ENCODE data around the gene FRAS1.
"Not testable (repeated sequence)": the region's sequence is repeated elsewhere in the genome, so short reads cannot be mapped to it uniquely, and the experiment has no call there.

FRAS1 gene, protein sequence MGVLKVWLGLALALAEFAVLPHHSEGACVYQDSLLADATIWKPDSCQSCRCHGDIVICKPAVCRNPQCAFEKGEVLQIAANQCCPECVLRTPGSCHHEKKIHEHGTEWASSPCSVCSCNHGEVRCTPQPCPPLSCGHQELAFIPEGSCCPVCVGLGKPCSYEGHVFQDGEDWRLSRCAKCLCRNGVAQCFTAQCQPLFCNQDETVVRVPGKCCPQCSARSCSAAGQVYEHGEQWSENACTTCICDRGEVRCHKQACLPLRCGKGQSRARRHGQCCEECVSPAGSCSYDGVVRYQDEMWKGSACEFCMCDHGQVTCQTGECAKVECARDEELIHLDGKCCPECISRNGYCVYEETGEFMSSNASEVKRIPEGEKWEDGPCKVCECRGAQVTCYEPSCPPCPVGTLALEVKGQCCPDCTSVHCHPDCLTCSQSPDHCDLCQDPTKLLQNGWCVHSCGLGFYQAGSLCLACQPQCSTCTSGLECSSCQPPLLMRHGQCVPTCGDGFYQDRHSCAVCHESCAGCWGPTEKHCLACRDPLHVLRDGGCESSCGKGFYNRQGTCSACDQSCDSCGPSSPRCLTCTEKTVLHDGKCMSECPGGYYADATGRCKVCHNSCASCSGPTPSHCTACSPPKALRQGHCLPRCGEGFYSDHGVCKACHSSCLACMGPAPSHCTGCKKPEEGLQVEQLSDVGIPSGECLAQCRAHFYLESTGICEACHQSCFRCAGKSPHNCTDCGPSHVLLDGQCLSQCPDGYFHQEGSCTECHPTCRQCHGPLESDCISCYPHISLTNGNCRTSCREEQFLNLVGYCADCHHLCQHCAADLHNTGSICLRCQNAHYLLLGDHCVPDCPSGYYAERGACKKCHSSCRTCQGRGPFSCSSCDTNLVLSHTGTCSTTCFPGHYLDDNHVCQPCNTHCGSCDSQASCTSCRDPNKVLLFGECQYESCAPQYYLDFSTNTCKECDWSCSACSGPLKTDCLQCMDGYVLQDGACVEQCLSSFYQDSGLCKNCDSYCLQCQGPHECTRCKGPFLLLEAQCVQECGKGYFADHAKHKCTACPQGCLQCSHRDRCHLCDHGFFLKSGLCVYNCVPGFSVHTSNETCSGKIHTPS (N-terminal part only)

DNA sequence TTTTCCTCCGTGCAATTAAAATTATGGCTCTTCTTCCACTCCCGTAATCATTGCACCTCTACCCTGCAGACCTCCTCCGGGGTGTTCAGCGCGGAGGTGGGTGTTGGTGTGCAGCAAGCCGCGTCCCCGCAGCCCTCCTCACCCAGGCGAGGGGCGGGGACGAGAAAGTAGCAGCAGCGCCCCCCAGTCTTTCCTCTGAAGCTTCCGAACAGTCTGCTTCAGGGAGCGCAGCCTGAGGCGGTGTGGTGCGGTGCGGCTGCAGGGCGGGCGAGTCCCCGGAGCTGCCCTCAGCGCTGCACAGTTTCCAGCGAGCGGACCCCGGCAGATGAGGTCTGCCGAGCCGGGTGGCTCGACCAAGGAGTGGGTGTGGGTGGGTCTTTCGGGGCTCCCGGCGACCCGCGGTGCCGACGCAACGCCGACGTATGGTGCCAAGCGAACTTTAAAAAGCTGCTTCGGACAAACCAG lies at the start of gene FRAS1:
Gene FRAS1, plus strand, starts transcription at position 189 of the 465 bp plus-strand sequence. CDS start 687 bp downstream, outside the sequence.
- no peak for DNase-seq

DNA sequence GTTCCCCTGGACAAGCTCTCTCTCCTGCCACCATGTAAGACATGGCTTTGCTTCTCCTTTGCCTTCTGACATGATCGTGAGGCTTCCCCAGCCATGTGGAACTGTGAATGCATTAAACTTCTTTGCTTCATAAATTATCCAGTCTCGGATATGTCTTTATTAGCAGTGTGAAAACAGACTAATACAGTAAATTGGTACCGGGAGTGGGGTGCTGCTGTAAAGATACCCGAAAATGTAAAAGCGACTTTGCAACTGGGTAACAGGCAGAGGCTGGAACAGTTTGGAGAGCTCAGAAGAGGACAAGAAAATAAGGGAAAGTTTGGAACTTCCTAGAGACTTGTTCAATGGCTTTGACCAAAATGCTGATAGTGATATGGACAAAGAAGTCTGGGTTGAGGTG lies 46.1 kb upstream of the FRAS1 start:
- DNase-seq: not testable (repeated sequence)

DNA sequence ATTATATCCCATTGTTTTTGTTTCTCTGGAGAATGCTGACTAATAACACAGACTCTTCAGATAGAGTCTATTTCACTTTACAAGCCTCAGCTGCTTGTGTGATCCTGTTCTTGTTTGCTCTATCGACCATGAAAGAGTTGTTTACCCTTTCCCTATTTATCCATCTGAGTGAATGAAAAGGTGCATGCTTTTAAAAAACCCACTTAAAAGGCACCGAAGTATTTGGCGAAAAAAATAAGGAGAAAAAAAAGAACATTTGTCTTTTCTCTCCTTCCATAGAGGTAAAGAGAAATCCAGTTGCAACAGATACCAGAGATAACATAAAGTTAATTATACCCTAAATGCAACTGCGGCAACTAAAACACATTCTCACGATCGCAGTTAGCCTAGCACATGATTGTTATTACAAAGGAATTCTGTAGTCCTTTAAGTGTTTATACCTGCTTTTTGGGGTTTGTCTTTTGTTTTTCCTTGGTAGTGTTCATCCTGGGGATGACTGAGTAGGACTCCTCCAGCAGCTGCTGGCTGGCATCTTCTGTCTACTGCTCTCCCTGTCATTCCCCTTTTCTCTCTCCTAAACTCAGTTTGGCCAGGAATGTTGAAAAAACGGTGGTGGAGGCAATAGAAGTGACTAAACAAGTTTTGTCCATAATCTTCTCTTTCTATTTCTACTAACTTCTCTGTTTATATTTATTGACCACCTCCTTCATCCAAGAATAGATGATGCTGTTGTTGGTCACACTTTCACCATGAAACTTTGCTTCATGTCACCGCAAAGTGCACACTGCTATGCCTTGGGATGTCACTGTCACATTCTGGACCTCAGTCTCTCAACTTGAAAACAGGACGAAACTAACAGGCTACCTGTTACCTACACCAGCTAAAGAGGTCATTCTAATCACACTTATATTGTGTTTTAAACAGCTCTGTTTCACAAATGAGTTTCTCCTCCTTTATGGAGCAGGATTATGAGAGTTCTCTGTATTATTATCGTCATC lies 41.9 kb upstream of the FRAS1 start:
- no peak for DNase-seq

DNA sequence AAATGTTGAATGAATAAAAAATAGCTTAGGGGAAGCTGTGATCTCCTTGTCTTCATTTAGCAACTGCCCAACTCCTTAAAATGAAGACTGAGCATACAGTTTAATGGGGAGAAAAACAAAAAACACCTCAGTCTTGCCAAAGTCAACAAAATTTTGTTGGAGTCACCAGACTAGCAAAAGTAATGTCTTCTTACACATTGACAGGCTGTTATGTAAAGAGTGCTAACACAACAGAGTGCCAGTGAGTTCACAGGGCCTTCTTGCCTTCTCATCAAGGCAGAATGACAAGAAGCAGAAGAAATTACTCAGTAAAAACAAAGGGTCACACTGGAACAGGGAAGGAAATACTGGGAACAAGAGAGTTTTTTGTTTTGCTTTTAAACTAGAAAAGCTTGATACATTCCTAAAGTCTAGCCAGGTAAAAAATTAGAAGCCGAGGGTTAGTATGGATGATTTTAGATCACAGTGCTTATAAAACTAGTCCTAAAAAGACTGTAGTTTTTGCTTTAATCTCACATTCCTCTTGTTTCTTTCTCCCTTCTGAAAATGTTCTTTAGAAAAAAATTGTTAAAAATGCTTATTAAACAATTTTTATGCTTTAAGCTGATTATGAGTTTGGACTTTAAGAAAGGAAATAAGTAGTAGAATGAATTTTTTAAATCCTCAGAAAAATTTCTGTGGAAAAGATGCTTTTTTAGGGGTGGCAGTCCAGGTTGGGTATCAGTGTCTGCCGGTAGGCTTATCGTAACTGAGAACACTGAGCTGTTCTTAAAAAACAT lies 38.7 kb upstream of the FRAS1 start:
- no peak for DNase-seq

DNA sequence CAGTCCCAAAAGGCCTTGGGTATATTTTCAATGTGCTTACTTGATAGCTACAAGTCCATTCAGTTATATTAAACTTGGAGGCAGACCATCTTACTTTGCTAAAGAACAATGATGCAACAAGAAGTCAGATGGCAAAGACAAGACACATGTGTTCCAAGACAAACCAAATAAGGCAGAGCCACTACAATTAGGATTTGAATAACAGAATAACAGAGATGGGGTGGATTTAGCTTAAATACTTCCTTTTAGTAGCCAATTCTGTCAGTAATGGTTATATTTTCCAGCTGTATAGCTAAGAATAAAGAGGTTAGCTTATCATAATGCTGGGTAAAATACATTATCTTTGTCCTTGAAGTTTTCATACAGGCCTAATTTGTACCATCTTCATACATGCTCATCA lies 37.7 kb upstream of the FRAS1 start:
- DNase-seq: no peak

DNA sequence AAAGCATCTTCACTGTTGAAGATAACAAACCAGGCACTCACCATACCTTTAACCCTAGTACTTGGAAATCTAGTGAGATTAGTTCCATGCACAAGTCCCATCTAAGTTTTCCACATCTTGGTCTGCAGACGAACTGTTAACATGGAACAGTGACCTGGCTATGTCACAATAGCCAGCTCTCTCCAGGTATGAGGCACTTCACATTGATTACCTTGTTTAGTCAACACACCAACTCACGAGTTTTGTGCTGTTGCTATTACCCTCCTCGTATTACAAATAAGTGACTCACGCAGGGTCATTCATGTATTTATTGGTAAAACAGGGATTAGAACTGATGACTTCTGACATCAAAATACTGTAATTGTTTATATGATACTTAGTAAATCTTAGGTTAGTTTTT lies 36.4 kb upstream of the FRAS1 start:
- no peak for DNase-seq

DNA sequence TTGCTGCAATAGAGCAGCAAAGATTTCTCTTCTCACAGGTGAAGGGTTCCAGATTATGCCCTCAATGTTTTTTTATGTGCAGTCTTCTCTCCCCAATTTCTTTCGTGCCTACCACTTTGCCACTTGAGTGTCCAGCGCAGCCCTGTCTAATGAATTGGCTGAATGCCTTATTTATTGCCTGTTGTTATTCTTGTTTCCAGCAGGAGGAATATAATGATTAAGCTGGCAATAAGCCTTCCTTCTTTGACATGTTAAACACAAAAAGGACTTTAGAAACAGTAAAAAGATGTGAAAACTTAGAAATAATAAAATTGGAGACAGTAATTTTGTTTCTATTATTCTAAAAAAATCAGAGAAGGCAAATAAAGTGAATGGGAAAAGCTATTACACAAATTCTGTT lies 34.6 kb upstream of the FRAS1 start:
- no peak for DNase-seq

DNA sequence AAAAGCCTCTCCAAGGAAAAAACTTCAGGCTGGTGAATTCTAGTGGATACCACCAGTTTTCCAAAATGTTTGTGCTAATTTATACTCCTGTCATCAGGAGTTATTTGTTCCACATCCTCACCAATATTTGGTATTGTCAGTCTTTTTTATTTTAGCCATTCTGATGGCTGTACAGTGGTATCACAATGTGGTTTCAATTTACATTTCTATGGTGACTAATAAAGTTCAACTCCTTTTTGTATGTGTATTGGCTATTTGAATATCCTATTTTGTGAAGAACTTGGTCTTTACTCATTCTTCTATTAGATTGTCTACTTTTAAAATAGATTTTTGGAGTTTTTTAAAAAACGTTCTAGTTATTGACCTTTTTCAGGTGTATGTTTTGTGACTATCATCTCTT lies 33.0 kb upstream of the FRAS1 start:
- DNase-seq: no peak

DNA sequence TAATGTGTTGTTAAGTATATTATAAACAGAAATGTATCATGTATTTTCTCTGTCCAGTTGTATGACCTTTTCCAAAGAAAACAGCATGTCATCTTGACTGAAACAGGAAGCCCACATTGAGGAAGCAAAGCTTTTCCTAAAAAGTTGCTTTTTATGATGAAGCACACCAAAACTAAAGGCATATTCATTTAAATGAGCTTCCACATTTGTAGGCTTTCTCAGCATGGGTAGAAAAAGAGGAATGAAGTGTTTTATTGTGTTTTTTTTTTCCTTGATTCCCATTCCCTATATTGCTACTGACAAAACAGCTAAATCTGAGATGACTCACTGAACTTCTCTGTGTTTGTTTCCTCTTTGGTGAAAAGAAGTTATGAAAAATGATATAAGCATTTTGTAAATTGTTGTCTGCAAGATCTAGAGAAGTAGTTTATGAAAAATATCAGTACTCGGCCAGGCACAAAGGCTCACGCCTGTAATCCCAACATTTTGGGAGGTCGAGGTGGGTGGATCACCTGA lies 32.5 kb upstream of the FRAS1 start:
- DNase-seq: no peak

DNA sequence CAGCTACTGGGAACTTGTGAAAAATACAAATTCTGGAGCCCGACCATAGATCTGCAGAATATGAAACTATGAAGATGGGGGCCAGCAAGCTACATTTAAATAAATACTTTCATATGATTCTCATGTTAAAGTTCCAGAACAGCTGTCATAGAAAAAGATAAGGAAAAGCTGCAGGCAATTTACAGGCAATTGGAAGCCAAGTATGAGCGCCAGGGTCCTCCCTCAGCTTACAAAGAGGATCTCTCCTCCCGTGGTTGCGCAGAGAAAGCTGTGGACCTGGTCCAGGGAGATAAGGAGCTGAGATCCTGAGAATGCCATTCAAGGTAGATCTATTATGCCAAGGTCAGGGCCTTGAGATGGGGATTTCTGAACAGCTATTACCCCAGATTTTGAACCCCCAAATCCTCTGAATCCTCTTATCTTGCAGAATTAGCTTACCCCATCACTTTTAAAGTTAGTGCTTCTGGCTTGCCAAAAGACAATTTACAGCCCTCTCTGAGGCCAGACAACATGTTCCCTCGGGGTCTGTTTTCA lies 25.6 kb upstream of the FRAS1 start:
- DNase-seq: no peak

DNA sequence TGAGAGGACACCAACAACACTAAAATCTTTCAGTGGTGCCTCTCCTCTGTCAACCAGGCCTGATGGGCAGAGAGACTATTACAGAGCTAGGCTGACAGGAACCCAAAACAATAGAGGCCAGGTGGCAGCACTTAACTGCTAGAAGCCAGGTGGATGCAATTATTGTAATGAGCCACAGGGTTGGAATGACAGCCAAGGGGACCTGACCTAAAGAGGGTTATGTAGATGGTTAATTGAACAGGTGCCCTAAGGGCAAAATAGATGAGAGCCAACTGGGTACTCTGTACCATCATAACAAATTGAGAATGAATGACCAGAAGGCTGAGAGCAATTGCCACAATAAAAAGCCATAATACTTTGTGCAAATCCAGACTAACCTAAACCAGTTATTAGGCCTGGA lies 24.7 kb upstream of the FRAS1 start:
- no peak for DNase-seq

DNA sequence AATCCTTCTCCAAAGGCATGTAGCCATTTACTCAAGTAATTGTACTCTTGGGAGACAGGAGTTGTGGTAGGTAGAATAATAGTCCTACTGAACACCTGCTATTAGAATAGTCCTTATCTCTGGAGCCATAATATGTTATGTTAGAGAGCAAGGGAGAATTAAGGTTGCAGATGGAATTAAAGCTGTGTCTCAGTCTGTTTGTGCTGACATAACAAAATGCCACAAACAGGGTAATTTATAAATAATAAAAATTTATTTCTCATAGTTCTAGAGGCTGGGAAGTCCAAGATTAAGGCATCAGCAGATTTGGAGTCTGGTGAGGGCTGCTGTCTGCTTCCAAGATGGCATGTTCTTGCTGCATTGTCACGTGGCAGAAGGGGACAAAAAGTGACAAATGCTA lies 24.2 kb upstream of the FRAS1 start:
- no peak for DNase-seq

DNA sequence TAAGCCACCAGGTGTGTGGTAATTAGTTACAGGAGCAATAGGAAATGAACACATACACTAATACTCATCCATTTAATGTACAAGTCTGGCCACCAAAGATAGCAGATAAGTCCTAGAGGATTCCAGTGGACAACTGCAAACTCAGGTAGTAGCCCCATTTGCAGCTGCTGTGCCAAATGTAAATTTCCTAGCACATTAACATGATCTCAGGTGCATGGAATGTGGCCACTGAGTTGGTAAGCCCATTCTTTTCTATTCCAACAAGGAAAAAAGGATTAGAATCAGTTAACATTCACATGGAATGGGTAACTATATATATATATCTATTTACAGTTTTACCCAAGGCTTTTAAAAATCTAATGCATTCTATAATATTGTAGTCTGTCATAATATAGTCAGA lies 23.3 kb upstream of the FRAS1 start:
- no peak for DNase-seq

DNA sequence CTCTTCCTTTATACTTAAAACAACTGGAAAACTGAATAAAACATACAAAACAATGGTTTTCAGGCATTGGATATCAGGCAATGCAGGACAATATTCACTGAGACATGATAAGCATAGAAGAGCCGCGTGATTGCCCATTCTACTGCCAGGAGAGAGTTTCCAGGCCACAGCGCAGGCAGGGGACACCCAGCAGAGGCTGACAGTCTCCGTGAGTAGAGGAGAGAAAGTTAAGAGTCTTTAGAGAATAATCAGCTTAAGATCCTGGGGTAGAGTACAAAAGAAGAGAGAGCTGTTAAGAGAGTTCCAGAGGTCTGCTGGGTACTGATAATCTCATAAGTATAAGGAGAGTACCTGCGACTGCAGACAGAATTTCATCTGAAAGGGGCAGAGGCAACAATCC lies 18.4 kb upstream of the FRAS1 start:
- no peak for DNase-seq

DNA sequence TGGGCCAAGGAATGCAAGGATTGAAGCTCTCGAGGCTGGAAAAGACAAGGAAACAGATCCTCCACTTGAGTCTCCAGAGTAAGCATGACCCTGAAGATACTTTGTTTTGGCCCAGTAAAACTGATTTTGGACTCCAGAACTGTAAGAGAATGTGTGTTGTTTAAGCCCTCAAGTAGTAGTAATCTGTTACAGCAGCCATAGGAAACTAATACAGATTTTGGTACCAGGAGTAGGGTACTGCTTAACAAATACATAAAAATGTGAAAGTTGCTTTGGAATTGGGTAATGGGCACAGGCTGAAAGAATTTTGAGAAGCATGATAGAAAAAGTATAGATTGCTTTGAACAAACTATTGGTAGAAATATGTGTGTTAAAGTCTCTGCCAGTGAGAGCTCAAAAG lies 17.4 kb upstream of the FRAS1 start:
- DNase-seq: no peak

DNA sequence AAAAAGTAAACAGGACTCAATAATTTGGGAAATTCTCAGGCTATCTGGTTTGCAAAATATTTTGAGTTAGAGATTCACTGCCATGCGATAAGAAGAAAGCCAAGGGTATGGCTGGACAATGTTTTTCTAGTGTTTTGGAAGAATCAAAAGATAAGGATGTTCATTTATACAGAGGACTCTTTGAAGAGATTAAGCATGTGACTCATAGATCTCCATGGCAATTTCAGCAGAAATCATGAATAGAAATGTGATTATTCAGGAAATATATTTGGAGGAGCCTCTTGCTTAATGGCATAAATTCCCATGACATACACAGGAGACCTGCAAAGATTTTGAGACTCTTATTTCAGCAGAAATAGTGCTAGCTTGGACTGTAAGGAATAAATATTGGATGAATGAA lies 16.7 kb upstream of the FRAS1 start:
- no peak for DNase-seq

DNA sequence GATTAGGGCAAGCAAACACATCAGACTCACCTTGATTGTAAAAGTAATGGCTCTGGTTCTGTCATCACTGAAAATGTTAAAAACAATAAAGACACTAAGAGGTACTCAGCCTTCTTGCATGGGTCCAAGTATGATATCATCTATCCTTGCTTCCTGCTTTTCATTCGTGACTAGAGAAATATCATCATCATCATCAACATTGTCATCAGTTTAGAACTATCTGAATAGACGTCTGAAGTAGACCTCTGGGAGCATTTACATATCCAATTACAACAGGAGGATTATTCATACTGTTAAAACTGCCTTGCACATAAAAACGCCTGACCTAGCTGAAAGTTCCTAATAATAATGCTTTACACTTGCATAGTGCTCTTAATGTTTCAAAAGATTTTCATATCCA lies 9.8 kb upstream of the FRAS1 start:
- no peak for DNase-seq

DNA sequence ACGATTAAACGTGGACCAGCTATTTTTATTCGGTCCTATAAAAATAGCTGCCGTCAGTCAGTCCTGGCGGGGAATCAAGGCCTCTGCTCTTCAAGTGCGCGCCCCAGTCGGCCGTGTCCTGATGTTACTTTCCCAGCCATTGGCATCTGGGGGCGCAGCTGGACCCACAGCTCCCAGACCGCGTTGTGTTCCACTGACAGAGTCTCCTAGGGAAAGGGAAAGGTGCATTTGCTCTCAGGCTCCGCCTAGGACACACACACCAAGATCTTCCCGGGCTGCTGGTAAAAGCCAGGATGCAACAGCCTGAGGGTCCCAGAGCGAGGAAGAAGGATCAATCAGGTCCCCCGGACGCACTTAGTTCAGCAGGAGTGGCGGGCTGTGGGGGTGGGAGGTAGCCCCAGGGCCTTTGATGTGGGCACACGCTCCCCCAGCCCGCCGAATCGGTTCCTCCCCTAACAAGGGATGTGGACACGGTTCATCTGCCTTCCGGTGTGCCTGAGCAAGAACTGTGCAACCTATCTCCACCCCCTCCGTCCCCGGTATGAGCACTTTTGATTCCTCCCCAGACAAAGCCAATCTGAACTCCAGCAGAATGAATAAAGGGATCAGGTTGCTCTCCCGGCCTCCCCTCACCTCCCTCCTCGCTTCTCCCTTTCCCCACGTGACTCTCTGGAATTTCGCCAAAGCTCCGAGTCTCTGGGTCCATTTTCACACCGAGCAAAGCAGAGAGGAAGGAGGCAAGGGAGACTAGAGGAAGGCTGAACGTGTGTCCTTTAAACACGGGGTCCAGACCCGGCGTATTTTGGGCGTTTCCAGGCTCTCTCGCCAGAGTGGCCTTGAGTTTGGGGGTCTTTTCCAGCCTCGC lies 626 bp upstream of the FRAS1 start:
- DNase-seq: no peak

DNA sequence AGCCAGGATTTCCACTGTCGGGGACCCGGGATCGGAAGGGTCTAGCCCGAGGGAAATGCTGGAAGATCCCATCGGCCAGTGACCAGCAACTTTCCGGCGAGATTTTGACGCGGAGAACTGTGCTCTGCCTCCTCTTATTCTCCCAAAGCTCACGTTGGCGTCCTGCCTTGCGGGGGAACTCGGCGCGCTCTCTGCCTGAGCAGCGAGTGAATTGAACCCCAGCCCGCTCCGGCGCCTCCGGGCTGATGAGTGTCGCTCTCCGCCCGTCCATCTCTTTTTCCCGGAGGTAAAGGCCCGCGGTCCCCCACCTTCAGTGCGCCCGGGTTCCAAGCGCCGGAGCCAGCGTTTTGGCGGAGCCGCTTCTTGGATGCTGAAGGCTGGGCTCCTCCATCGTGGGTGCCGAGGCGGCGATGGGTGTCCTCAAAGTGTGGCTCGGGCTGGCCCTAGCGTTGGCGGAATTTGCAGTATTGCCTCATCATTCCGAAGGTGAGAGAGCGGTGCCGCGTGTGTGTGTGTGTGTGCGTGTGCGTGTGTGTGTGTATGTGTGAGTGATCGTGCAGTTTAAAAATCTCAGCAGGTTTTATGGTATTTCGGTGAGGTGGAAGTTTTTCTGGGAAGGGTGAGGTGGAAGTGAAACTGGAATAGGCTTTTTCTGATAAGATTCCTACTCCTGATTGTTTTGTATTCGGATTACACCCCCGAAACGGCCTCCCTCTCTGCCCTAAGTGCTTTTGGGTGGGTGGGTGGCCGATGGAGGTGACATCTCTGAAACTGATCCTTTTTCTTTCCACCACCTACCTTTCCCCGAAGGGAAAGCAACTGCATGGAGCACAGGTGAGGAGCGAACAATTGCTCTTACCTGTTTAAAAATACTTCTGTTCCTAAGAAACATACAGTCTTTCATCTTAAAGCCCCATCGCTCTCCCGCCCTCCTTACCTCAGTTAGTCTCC lies 752 bp downstream of the FRAS1 start:
- no peak for DNase-seq
